NCI-H146 treated with DMSO at 0.1 percent for 48 hours (cell line): ENCODE data around the gene LIN7C.
A peak's percentile ranks its signal among the peaks of the same experiment; 100 is the strongest.
"Not testable (repeated sequence)": the region's sequence is repeated elsewhere in the genome, so short reads cannot be mapped to it uniquely, and the experiment has no call there.

ENCODE experiments used
- DNase-seq: peaks from one replicate; lab custom pipeline; 2025; ENCODE audit not compliant: unreplicated experiment; lab: John Stamatoyannopoulos, UW

LIN7C gene

DNA sequence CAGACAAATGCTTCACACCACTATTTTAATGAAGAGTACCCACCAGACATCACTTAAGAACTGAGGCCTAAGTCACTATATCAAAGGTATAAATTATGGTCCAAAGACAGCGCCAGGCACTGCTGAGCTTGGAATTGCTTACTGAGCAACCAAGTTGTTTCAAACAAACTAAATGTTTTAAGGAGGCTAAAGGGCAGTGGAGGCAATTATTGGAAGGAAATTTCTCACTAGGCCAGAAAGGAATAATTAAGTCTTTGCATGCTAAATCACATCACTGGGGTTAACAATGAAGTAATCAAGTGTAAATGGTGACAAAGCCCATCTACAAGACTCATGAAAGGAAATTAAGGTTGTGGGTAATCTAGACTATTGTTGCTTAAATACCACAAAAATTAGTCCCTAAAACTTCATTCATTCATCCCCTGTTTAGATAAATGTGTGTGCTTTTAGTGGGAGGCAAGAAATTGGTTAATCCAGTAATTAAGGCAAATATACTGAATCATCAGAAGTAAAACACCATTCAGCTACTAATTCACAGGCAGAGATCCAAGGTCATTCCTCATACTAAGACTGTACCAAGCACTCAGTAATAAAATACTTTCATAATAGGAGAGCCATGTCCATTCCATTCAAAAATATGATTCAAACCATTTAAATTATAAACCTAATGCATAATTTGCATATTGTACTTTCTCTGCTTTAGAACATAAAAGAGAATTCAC is 55.2 kb downstream of the LIN7C start:
- DNase-seq, result no peak

GRCh38 chr11:27448184-27448540 is 58.4 kb downstream of the LIN7C start:
- not testable (repeated sequence) for DNase-seq

- no peak for DNase-seq
These were observed 59.0 kb downstream of the LIN7C start for GRCh38 chr11:27447288-27448183.

DNA sequence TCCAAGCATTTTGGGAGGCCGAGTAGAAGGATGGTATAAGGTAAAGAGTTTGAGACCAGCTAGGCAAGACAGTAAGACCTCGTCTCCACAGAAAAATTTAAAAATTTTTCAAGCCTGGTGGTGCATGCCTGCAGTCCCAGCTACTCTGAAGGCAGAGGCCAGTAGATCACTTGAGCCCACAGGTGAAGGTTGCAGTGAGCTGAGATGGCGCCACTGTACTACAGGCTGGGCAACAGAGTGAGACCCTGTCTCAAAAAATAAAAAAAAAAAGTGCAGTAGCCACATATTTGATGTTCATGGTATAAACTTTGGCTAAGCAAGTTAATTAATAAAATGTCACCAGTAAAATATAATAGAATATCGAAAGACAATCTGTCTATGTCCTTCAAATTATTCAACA is 60.9 kb downstream of the LIN7C start:
- DNase-seq, result no peak

DNA sequence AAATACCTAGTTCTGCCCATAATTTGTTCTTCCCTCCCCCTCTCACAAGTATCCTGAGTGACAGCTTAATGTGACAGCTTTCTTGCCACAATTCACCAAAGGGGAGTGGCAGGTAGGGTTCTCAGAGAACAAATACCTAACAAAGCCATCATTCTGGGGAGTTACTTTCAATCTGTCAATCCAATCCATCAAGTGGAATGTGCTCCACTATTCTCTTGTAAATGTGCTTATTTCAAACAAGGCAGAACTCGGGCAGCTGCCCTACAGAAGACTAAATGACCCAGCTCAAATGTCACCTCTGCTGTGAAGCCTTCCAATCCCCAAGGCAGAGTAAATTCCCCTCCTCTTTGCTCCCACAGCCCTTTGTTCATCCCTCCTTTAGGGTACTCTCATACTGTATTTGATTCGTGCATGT is 61.8 kb downstream of the LIN7C start:
- DNase-seq, result peak; percentile 96
